T-helper 2 cell treated with Interferon-gamma antibody and Interleukin-4, amounts not matched to agents 5 μg/mL and 100 μg/mL, for 36 hours (primary cell): ENCODE results near the gene CARD16.
A peak's percentile ranks its signal among the peaks of the same experiment; 100 is the strongest.

Source experiments
- DNase-seq: peaks from one replicate; pipeline ENCODE4 v3.0.0; 2021; ENCODE audit warnings: low spot score
- H3K27ac Mint-ChIP-seq: one replicate; pipeline ENCODE4 v1.8.0; 2021; ENCODE audit warnings: mild to moderate bottlenecking, mixed read lengths
- H3K27me3 Mint-ChIP-seq: one replicate; pipeline ENCODE4 v1.8.0; 2021; ENCODE audit warnings: low read depth, mixed read lengths
- H3K36me3 Mint-ChIP-seq: one replicate; pipeline ENCODE4 v1.8.0; 2021; ENCODE audit warnings: low read depth, mixed read lengths
- H3K4me1 Mint-ChIP-seq: one replicate; pipeline ENCODE4 v1.8.0; 2021; ENCODE audit warnings: low read depth, mixed read lengths
- H3K4me3 Mint-ChIP-seq: one replicate; pipeline ENCODE4 v1.8.0; 2022; ENCODE audit warnings: mild to moderate bottlenecking, moderate library complexity, mixed read lengths
- H3K9me3 Mint-ChIP-seq: one replicate; pipeline ENCODE4 v1.8.0; 2021; ENCODE audit warnings: mixed read lengths

The CARD16 gene

DNA sequence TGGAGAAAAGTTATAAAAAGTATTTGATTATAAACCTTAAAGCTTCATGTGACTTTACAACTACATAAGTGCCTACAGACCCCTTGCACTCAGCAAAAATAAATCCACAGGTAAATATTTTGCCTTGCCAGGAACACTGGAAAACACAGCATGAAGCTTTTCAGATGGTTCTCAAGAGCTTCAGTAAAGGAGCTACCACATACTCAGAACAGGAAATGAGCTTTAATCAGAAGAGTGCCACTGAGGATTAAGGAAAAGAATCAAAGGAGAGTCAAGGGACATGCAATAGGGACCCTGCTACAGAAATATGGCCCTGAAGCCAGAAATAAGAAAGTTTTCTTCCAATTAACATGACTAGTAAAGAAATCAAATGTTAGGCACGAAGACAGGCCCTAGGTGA is 11.4 kb downstream of the CARD16 start:
- Mint-ChIP-seq H3K9me3 (no peaks in the 10 kb centered on the region), H3K36me3 (peaks cover 54% of the 10 kb centered on the region), H3K4me3 (peak overlapping the region; percentile 93), H3K27me3 (no peaks in the 10 kb centered on the region), H3K4me1 (peaks cover 30% of the 10 kb centered on the region), H3K27ac (no peak overlapping the region)
- DNase-seq, result no peak

DNA sequence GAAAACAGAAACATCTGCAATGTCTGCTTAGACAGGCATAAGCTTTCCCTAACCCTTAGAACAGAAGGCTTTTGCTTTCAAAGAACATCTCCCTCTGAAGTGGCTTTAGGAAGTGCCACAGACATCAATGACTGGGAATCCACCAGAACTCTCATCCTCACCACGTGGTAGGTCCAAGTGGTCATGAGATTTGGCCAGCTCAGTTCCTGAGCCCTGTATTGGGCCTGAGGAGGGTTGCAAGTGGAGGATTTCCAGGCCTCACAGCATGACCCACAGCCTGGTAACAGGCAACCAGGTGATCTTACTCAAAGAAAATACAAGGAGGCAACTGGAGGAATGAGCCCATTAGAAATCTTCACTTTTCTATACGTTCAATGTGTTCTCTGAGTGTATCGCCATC is 11.8 kb downstream of the CARD16 start:
- no peak for DNase-seq
- Mint-ChIP-seq H3K27ac (no peak overlapping the region), H3K4me1 (peaks cover 30% of the 10 kb centered on the region), H3K27me3 (no peaks in the 10 kb centered on the region), H3K4me3 (peak overlapping the region; percentile 93), H3K9me3 (no peaks in the 10 kb centered on the region), H3K36me3 (peaks cover 55% of the 10 kb centered on the region)

DNA sequence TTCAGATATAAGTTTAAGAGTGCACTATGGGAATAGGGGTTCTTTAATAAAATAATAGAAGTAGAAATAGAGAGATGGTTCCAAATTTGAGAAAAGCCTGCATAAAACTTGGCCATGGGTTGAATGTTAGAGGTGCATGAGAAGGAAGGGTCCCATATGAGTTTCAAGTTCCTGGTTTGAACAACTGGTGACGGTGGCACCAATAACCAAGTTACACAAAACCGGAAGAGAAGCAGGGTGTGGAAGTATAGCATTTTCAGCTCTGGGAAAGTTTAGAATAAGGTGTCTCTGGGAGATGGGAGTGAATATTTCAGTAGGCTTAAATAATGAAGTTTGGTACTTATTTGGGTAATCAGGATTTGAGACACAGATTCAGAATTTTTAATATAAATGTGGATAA is 12.6 kb downstream of the CARD16 start:
- Mint-ChIP-seq H3K36me3 (peaks cover 52% of the 10 kb centered on the region), H3K27ac (peak overlapping the region; percentile 61), H3K9me3 (no peaks in the 10 kb centered on the region), H3K27me3 (no peaks in the 10 kb centered on the region), H3K4me3 (peak overlapping the region; percentile 93), H3K4me1 (peaks cover 34% of the 10 kb centered on the region)
- no peak for DNase-seq

DNA sequence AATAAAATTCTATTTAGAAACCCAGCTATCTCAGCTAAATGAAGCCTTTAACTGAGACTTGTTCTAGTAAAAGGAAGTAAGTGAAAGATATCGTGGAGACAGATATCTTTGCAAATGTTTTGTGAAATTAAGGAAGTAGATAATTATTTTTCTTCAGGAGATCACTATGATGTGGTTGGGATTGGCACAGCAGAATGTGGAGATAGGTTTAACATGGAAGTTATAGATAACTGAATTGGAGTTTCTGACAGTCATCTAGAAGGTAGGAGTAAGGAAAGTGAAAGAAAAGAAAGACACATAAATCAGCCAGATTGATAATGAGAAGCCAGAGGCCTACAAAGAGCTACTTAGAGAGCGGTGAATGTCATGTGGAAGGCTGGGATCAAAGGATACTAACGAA is 17.5 kb downstream of the CARD16 start:
- no peak overlapping the region for H3K27ac Mint-ChIP-seq
- no peaks in the 10 kb centered on the region for H3K27me3 Mint-ChIP-seq
- H3K36me3 Mint-ChIP-seq, result peaks cover 59% of the 10 kb centered on the region
- DNase-seq, result no peak
- peaks cover 9% of the 10 kb centered on the region for H3K4me1 Mint-ChIP-seq
- H3K9me3 Mint-ChIP-seq, result no peaks in the 10 kb centered on the region
- no peak overlapping the region for H3K4me3 Mint-ChIP-seq

DNA sequence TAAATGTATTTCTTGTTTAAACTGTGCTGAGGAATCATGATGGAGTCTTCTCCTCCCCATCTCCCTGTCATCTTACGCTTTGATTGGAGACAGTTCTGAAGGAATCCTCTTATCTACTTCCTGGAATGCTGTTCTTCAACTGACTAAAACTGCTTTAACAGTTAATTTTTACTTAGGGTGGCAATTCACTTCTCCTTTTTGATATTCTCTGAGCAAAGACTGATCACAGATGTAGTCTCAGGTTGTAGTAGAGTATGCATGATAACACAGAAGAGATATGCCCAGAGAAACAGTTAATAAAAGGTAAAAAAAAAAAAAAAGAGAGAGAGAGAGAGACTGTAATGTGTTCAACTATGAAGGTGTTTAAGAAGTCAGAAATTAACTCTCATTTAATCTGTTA is 20.7 kb downstream of the CARD16 start:
- Mint-ChIP-seq H3K4me1 (peaks cover 7% of the 10 kb centered on the region), H3K4me3 (no peak overlapping the region), H3K27ac (no peak overlapping the region), H3K9me3 (no peaks in the 10 kb centered on the region), H3K27me3 (no peaks in the 10 kb centered on the region), H3K36me3 (peaks cover 40% of the 10 kb centered on the region)
- DNase-seq, result no peak

DNA sequence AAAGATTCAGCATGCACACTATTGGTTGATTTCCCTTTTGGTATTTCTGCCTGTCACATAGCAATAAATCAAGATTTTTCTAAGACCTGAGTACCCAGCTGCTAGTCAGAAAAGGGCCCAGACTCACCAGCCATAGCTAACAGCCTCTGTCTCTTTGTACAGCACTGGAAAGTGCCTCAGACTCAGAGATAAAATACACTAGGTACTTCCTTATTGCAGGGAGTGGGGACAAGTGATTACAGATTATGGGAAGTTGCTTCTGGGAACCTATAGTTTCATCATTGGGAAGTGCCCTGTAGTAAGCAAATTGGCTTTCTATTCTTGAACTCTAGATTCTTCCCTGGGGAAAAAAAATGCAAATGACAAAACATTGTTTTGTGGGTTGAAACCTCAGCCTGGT is 22.1 kb downstream of the CARD16 start, which contains the start of gene CASP5:
CASP5 (minus strand) TSS at position 166 of the 400 bp plus-strand sequence; CDS start at position 134, 32 bp downstream.
- Mint-ChIP-seq H3K27ac (no peak within 1 kb of the TSS), H3K4me3 (no peak within 1 kb of the TSS), H3K4me1 (peaks cover 7% of the 10 kb centered on the region), H3K36me3 (peaks cover 29% of the 10 kb centered on the region), H3K9me3 (no peaks in the 10 kb centered on the region), H3K27me3 (no peaks in the 10 kb centered on the region)
- no peak for DNase-seq

DNA sequence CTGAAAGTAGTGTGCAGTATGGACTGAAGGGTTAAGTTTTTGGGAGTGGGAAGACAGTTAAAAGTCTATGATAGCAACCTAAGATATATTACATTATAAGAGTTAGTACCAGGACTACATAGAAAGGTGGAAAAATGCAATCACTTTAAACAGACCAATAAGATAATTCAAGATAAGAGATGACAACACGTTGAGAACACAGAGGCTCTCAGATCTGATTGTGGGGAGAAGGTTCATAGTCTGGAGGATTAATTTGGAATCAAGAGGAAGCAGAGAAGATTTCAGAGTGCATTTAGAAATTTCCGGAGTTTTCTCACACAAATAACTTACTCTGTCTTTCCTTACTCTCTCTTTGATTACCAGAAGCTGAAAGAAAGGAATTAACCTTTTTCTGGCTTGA is 22.6 kb downstream of the CARD16 start:
- H3K27ac Mint-ChIP-seq, result no peak overlapping the region
- H3K9me3 Mint-ChIP-seq, result no peaks in the 10 kb centered on the region
- no peak overlapping the region for H3K4me3 Mint-ChIP-seq
- H3K27me3 Mint-ChIP-seq, result no peaks in the 10 kb centered on the region
- peaks cover 3% of the 10 kb centered on the region for H3K4me1 Mint-ChIP-seq
- no peak for DNase-seq
- H3K36me3 Mint-ChIP-seq, result peaks cover 24% of the 10 kb centered on the region

DNA sequence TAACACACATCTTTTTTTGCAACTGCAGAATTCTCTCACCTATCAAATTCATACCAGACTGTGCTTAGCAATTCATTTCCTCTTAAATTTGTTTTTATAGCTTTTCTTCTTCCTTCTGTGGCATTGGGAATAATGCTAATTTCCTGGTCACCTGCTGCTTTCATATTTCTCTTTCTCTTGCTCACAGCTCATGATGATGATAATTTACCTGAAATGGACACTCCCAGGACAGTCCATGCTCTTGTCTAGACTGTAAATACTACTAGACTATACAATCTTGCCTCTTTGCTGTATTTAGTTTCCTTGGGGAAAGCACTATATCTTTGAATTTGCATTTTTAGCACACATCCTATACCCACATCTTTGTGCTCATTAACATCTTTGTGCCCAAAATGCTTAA is 37.7 kb downstream of the CARD16 start:
- Mint-ChIP-seq H3K36me3 (no peaks in the 10 kb centered on the region), H3K4me1 (no peaks in the 10 kb centered on the region), H3K9me3 (no peaks in the 10 kb centered on the region), H3K27me3 (peaks cover 5% of the 10 kb centered on the region), H3K4me3 (no peak overlapping the region), H3K27ac (no peak overlapping the region)
- DNase-seq, result no peak

DNA sequence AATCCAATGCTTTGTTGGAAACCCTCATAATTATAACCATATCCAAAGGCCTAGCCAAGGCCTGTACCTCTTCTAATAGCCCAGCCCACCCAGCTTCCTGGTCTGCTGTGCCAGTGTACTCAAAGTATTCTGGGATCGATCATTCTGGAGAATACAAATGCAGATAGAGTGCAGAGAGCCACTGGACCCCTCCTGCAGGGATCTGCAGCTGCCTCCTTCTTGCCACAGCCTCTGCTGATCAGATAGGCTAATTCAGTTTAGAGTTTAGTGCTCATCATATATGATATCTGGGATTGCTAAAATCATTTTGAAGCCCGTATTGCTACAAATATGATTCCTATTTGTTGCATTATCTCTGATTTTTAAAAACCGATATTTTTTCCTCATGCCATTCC is 39.7 kb downstream of the CARD16 start:
- DNase-seq, result no peak
- H3K9me3 Mint-ChIP-seq, result no peaks in the 10 kb centered on the region
- H3K27me3 Mint-ChIP-seq, result no peaks in the 10 kb centered on the region
- H3K4me3 Mint-ChIP-seq, result no peak overlapping the region
- H3K27ac Mint-ChIP-seq, result no peak overlapping the region
- H3K36me3 Mint-ChIP-seq, result no peaks in the 10 kb centered on the region
- peaks cover 4% of the 10 kb centered on the region for H3K4me1 Mint-ChIP-seq

DNA sequence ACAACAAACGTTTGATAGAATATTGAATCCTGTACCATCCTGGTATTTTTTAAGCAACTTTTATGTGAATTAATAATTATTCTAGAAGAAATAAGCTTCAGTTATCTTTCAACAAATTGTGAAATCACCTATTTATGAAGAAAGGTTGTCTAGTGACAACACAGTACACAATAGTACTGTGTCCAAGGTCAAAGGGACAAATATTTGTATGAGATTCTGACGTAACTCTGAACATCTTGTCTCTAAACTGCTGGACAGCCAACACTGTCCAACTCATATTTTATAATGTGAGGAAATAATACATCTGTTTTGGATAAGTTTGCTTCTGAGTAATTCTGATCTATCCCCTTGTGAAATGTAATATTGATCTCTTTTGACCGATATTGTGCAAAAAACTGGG is 41.1 kb downstream of the CARD16 start:
- Mint-ChIP-seq H3K36me3 (no peaks in the 10 kb centered on the region), H3K27ac (no peak overlapping the region), H3K9me3 (no peaks in the 10 kb centered on the region), H3K27me3 (no peaks in the 10 kb centered on the region), H3K4me3 (no peak overlapping the region), H3K4me1 (peaks cover 6% of the 10 kb centered on the region)
- DNase-seq, result no peak

DNA sequence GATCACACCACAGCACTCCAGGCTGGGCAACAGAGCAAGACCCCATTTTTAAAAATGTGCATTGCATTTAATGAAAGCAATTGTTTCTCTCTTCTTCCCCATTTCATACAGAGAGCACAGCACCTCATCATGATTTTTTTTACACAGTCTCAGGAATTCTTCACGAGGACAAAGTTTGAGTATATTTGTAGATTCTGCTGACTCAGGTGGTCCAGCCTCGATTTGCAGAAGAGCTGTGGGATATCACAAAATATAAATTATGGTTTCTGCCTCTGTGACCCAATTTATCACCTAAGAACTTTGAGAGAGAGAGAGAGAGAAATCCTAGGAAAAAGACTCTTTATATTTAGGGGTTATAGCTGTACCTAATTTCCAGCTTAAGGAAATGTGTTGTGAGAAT is 42.0 kb downstream of the CARD16 start:
- H3K27ac Mint-ChIP-seq, result no peak overlapping the region
- H3K4me1 Mint-ChIP-seq, result peaks cover 6% of the 10 kb centered on the region
- H3K4me3 Mint-ChIP-seq, result no peak overlapping the region
- no peak for DNase-seq
- H3K9me3 Mint-ChIP-seq, result no peaks in the 10 kb centered on the region
- H3K27me3 Mint-ChIP-seq, result no peaks in the 10 kb centered on the region
- no peaks in the 10 kb centered on the region for H3K36me3 Mint-ChIP-seq

DNA sequence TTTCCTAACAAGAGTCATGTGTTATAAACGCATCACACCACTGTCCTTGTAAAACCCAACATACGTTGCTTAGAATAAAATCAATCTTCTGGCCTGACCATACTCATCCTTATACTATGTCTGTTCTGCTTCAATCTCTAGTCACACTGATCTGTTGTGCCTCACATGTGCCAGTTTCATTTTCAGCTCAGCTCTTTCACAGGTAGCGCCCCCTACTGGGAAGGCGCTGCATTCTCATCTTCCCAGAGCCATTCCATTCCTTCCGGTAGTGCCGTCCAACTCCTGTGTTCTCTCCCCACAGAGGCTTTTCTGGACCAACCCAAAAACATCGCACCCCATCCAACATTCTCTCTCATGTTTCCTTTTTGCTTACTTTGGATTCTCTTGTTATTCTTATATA is 44.3 kb downstream of the CARD16 start:
- Mint-ChIP-seq H3K36me3 (no peaks in the 10 kb centered on the region), H3K9me3 (no peaks in the 10 kb centered on the region), H3K4me1 (peaks cover 6% of the 10 kb centered on the region), H3K4me3 (no peak overlapping the region), H3K27ac (no peak overlapping the region), H3K27me3 (no peaks in the 10 kb centered on the region)
- DNase-seq, result peak; percentile 33

DNA sequence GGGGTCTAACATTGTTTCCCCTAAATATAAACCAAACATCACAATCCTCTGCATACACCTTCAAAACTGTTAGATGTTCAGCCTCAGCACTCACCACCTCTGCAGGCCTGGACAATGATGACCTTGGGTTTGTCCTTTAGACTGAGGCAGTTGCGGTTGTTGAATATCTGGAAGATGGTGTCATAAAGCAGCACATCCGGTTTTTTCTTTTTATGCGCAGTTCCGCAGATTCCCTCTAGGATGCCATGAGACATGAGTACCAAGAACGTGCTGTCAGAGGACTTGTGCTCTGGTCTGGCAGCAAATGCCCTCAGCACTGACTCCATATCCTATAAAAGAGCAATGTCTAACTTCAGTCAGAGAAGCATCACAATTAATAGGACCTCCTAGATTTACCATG is 45.0 kb downstream of the CARD16 start:
- Mint-ChIP-seq H3K4me1 (peaks cover 6% of the 10 kb centered on the region), H3K27ac (no peak overlapping the region), H3K9me3 (no peaks in the 10 kb centered on the region), H3K4me3 (no peak overlapping the region), H3K27me3 (no peaks in the 10 kb centered on the region), H3K36me3 (no peaks in the 10 kb centered on the region)
- DNase-seq, result no peak

DNA sequence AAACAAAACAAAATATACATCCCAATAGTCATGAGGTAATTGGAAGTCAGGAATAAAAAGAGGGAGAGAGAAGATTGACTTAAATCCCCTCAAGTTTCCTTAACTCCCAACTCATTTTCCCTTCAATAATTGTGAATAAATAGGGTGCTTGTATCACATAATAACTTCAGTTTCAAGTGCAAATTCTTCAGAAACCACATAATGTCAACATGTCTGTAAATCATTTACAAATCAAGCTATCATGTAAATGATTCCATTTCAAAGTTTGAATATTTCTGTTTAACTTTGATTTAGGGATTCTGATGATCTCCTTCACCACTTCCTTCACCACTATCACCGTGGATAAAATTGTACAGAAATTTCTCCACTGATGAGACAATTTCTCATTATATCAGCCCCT is 45.4 kb downstream of the CARD16 start:
- H3K27me3 Mint-ChIP-seq, result no peaks in the 10 kb centered on the region
- no peaks in the 10 kb centered on the region for H3K9me3 Mint-ChIP-seq
- H3K4me3 Mint-ChIP-seq, result no peak overlapping the region
- DNase-seq, result no peak
- H3K27ac Mint-ChIP-seq, result no peak overlapping the region
- H3K4me1 Mint-ChIP-seq, result peaks cover 6% of the 10 kb centered on the region
- H3K36me3 Mint-ChIP-seq, result no peaks in the 10 kb centered on the region

DNA sequence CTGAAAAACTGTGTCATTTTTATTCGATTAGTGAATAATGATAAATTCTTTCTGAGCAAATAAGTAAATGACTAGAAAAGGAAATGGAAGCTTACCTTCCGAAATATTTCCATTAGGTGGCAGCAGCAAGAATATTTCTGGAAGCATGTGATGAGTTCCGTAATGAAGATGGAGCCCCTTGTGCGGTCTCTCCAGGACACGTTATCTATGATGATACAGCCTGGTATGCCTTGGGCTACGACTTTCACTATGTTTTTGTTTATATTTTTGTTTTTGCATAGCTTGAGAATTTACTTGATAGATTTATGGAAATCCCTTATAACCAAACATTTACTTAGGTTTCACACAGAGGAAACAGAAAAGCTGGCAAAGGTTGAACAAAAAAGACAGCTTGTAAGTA is 47.8 kb downstream of the CARD16 start:
- H3K9me3 Mint-ChIP-seq, result no peaks in the 10 kb centered on the region
- peaks cover 7% of the 10 kb centered on the region for H3K27me3 Mint-ChIP-seq
- no peaks in the 10 kb centered on the region for H3K36me3 Mint-ChIP-seq
- H3K4me1 Mint-ChIP-seq, result peaks cover 6% of the 10 kb centered on the region
- DNase-seq, result no peak
- no peak overlapping the region for H3K4me3 Mint-ChIP-seq
- H3K27ac Mint-ChIP-seq, result no peak overlapping the region
